Activated CD4-positive, CD25-positive, alpha-beta regulatory T cell (primary cell): Measurements from ENCODE around the gene DPYSL4.
"Not testable (repeated sequence)": the region's sequence is repeated elsewhere in the genome, so short reads cannot be mapped to it uniquely, and the experiment has no call there.

ENCODE experiments used
- DNase-seq, 4 experiments: peaks; one replicate each; lab custom pipeline; 2025; lab: John Stamatoyannopoulos, UW

The DPYSL4 gene

DNA sequence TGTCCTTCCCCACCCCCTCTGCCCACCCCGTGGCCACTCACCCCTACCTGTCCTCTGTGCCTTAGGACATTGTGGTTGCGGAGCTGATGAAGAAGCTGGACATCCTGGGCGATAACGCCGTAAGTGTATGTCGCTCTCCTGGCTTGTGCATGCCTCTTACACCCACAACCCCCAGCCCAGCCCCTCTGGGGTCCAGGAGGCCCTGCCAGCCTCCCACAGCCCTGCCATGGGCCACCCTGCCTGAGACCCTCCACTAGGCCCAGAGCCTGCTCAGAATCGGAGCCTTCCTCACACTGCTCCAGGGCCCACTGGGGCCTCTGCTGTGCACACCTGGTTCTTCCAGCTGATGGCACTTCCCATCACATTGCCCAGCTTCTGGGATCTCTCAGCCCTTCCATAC lies 36.8 kb upstream of the DPYSL4 start:
- no peak for DNase-seq

- no peak for DNase-seq
These were observed 36.0 kb upstream of the DPYSL4 start for GRCh38 chr10:132150777-132151176.

DNA sequence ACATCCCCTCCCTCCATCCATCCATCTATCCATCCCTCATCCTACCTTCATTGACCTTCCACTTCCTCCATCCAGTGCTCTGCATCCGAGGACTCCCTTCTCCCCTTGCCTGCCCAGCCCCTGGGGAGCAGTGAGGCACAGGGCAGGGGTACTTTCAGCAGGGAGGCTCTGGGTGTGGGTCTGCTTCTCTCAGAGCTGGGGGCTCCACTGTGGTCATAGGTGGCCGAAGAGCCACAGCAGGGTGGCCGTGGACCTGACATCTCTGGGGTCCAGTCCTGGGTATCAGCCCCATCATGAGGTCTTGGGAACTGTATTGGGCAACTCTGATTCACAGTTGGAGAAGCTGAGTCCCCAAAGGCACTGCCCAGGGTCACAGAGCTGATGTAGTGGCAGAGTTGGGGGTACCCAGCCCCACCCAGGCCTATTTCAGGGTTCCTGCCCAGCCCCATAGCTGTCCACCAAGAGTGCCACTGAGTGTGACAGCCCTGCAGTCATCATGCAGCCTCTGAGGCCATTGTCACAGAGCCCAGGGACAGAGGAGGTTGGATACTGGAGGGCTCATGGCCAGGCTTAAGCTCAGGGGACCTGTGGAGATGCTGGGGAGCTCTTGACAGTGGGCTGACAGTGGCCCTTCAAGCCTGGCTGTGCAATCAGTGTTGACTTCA lies 35.3 kb upstream of the DPYSL4 start:
- no peak for DNase-seq

DNA sequence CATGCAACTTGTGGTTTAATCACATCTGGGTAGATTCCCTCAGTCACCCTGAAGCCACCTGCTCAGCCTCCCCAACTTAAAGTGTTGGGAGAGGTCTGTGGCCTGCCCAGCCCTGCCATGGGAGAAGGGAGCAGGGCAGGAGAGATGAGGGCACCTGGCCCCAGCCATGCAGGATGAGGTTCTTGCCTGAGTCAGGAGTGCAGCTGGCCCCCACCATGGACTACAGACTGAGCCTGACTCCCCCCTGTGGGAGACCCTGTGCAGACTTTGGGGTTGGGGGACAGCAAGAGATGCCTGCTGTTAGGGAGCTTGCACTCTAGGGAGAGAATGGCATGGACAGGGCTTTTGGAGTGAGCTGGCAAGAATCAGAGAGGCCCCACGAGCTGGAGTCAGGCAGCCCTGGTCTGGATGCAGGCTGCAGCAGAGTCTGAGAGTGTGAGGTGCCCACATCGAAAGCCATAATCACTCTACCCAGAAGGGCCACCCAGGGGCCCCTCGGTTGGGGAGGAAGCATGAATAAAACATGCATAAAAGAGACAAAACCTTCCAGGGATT lies 34.7 kb upstream of the DPYSL4 start:
- no peak for DNase-seq

GRCh38 chr10:132152896-132153580 lies 33.7 kb upstream of the DPYSL4 start:
- DNase-seq = no peak

GRCh38 chr10:132153616-132154217 lies 33.0 kb upstream of the DPYSL4 start:
- no peak for DNase-seq

GRCh38 chr10:132154440-132154839 lies 32.3 kb upstream of the DPYSL4 start:
- no peak for DNase-seq

DNA sequence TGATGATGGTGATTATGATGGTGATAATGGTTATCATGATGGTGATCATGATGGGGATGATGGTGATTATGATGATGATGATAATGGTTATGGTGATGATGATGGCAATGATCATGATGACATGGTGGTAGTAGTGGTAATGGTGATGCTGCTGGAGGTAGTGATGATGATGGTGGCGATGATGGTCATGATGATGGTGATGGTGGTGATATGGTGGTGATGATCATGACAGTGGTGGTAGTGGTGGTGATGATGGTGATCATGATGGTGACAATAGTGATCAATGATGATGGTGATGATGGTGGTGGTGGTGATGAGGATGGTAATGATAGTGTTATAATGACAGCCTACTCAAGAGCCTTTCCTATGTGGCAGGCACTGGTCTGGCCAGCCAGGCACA lies 31.8 kb upstream of the DPYSL4 start:
- DNase-seq = no peak

GRCh38 chr10:132155723-132156381 lies 30.9 kb upstream of the DPYSL4 start:
- no peak for DNase-seq

DNA sequence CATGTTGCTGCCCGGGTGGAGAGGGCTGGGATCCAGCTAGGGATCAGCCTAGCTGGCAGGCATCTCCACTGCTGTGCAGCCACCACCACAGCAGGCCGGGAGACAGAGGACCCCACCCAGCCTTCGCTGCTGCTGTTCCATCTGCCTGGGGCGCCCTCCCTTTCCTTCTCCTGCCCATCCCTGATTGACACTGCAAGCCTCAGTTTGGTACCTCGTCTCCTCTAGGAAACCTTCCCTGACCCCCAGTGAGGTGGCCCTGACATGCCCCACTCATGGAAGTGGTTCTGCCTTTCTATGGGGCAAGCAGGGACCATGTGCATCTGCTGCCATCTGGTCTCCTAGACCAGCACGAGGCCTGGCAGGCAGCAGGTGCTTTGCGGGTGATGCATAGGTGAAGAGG lies 30.4 kb upstream of the DPYSL4 start:
- DNase-seq = no peak

DNA sequence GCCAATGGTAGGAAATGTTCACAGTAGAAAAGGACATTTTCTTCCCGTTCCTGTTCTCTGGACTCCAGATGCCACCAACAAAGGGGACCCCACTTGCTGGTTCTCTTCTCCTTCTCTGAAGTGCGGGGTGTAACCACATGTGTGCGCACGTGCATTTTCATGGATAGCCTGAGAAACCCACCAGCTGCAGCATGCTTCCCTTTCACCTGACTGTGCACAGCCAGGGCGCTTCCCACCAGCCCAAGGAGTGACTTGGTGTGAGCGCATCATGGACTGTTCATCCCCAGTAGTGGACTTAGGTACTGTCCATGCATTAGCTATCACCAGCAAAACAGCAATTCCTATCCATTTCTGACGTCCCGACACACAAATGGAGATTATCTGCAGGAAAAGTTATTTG lies 29.6 kb upstream of the DPYSL4 start:
- no peak for DNase-seq

- DNase-seq = no peak
These were observed 28.5 kb upstream of the DPYSL4 start for GRCh38 chr10:132158122-132158741.

- DNase-seq = no peak
These were observed 27.9 kb upstream of the DPYSL4 start for GRCh38 chr10:132158823-132159222.

GRCh38 chr10:132159302-132160230 lies 27.2 kb upstream of the DPYSL4 start:
- DNase-seq = not testable (repeated sequence)

DNA sequence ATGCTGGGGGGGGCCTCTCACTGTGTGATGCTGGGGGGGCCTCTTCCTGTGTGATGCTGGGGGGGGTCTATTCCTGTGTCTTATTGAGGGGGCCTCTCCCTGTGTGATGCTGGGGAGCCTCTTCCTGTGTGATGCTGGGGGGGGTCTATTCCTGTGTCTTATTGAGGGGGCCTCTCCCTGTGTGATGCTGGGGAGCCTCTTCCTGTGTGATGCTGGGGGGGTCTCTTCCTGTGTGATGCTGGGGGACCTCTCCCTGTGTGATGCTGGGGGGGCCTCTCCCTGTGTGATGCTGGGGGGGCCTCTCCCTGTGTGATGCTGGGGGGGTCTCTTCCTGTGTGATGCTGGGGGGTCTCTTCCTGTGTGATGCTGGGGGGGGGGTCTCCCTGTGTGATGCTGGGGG lies 26.5 kb upstream of the DPYSL4 start:
- not testable (repeated sequence) for DNase-seq

GRCh38 chr10:132160834-132161622 lies 25.7 kb upstream of the DPYSL4 start:
- not testable (repeated sequence) for DNase-seq

DNA sequence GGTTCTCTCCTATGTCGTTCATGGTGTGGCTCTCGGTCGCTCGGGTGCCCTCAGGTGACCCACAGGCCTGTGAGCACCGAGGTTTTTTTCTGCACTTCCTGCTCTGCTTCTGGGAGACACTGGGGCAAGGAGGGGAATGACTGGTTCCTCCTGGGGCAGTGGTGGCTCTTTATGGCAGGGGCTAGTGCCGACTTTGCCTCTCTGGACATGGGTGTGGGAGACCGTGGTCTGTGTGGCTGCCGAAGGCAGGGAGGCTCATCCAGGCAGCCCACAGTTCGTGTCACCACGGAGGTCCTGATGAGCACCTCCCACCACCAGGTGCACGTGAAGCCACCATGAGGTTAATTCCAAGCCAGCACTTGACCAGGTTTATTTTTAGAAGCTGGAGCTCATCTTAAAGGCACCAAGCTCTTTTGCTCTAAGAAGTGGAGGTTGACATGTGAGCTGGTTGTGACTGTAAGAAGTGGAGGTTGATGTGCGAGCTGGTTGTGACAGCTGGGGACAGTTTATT lies 24.7 kb upstream of the DPYSL4 start:
- DNase-seq = no peak

DNA sequence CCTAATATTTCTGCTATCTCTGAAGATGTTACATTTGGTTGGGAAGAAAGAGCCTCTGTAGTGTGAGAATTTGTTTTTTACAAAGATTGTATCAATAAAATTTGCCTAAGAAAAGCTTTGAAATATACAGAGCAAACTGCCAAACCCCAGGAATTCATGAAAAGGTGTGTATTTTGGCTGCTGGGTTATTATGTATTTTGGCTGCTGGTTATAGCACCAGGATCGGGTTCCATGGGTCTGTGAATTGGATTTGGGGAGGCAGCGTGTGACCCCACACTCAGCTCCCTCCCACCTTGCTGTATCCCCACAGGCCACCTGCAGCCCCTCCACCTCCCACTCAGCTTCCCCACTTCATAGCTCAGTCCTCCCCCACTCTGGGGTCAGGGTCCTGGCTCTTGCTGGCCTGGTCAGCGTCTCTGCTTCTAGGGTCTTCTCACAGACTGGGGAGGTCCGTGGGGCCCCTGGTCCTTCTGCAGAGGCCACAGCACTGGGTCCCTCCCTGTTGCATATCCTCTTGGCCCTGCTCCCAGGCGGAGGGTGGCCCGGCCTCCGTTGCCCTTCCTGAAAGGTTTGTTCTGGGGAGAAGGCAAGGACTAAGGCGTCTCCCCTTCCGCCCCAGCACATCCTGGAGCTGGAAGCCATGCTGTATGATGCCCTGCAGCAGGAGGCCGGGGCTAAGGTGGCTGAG lies 24.0 kb upstream of the DPYSL4 start:
- DNase-seq = no peak

DNA sequence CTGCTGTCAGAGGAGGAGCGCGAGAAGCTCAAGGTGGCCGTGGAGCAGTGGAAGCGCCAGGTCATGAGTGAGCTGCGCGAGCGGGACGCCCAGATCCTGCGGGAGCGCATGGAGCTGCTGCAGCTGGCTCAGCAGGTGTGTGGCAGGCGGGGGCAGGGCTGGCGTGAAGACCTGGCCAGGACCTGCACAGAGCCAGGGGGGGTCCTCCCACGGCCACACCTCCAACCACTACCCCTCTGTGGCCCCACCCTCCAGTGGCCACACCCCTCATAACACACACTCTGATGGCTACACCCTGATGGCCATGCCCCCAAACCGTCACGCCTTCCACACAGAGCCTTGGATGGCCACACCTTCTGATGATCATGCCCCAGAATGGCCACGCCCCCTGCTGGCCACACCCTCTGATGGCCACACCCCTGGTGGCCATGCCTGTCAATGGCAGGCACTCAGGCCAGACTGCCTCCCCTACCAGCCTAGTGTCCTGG lies 23.4 kb upstream of the DPYSL4 start:
- peak in 1 of 4 experiments; percentile 18 for DNase-seq
